ENCODE data around the gene HCK.

The HCK gene

DNA sequence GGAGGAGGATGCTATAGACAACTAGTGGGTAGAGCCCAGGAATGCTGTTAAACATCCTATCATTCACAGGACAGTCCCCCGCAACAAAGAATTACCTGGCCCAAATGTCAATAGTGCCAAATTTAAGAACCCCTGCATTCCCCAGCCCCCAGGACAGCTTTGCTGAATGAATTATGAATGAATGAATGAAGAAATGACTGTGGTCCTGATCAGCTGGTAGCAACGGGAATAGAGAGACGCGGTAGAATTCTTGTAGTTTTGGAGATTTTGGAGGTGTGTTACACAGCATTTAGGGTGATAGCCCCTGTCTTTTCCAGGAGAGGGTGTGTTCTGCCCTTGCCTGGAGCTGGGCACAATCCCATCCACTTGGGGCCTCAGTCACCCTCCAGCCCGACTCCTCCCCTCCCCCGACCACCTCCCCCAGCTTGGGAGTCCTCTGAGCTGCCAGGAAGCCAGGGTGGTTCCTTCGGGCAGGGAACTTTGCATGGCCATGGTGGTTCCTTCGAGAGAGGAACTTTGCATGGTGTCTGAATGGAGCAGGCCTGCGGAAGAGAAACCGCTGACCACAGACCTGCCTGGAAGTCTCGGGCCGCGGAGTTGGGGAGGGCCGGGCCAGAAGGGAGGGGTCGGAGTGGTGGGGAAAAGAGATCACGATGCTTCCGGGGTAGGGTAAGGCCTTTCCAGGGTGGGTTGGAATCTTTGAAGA, 1.0 kb upstream of the HCK start:
- no peaks in the 10 kb centered on the region for H3K9me3 ChIP-seq (ENCODE audit: insufficient read depth, low read length)
- H3K27ac ChIP-seq (ENCODE audit: low read depth, low read length): no peak overlapping the region
- H3K27me3 ChIP-seq (ENCODE audit: low read length): no peaks in the 10 kb centered on the region
- H3K36me3 ChIP-seq (ENCODE audit: low read length): peaks cover 9% of the 10 kb centered on the region; the same call in 1 of the 2 replicates
- no peaks in the 10 kb centered on the region for H3K9me2 ChIP-seq (replicated peaks; ENCODE audit: insufficient read depth, low read length)
- TF ChIP-seq, protein P1, sequence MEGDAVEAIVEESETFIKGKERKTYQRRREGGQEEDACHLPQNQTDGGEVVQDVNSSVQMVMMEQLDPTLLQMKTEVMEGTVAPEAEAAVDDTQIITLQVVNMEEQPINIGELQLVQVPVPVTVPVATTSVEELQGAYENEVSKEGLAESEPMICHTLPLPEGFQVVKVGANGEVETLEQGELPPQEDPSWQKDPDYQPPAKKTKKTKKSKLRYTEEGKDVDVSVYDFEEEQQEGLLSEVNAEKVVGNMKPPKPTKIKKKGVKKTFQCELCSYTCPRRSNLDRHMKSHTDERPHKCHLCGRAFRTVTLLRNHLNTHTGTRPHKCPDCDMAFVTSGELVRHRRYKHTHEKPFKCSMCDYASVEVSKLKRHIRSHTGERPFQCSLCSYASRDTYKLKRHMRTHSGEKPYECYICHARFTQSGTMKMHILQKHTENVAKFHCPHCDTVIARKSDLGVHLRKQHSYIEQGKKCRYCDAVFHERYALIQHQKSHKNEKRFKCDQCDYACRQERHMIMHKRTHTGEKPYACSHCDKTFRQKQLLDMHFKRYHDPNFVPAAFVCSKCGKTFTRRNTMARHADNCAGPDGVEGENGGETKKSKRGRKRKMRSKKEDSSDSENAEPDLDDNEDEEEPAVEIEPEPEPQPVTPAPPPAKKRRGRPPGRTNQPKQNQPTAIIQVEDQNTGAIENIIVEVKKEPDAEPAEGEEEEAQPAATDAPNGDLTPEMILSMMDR (IDR thresholded peaks at IDR 0.05; ENCODE audit: insufficient read depth, low read length, poor library complexity, severe bottlenecking): no peak
- no peak for TF ChIP-seq EZH2phosphoT487 (conservative IDR thresholded peaks at IDR 0.05; ENCODE audit: low read length)
- H3K4me3 ChIP-seq (ENCODE audit: insufficient read depth, low read length, poor library complexity, severe bottlenecking): no peak overlapping the region
- no peak overlapping the region for H3K9ac ChIP-seq (ENCODE audit: low read length)
- peaks cover 29% of the 10 kb centered on the region for H3K79me2 ChIP-seq (ENCODE audit: insufficient read depth, low read length)
- H3F3A ChIP-seq (ENCODE audit: insufficient read depth): peaks cover 25% of the 10 kb centered on the region
- H3K4me2 ChIP-seq (ENCODE audit: low read depth, low read length, poor library complexity, severe bottlenecking): peak overlapping the region; percentile 95
- no peaks in the 10 kb centered on the region for H4K20me1 ChIP-seq (ENCODE audit: low read depth, low read length)
- H2AFZ ChIP-seq (ENCODE audit: low read depth, low read length, severe bottlenecking): no peak overlapping the region

DNA sequence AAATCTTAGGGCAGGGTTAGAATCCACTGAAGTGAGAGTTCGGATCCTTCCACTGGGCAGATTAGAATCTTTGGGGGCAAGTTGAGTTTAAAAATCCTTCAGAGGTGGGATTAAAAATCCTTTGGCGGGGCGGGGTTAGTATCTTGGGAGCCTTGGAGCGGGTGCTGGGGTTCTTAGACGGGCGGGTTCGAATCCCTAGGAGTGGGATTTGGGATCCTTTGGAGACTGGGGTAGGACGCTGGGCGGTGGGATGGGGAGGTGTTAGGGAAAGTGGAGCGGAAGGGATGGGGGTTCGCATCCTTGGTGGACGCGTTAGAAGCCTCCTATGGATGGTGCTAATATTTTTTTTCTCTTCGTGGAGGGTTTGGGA, 337 bp upstream of the HCK start:
- H3K4me3 ChIP-seq (ENCODE audit: insufficient read depth, low read length, poor library complexity, severe bottlenecking): peak overlapping the region; percentile 81
- H3K27me3 ChIP-seq (ENCODE audit: low read length): no peaks in the 10 kb centered on the region
- H2AFZ ChIP-seq (ENCODE audit: low read depth, low read length, severe bottlenecking): no peak overlapping the region
- H3K79me2 ChIP-seq (ENCODE audit: insufficient read depth, low read length): peaks cover 32% of the 10 kb centered on the region
- peaks cover 31% of the 10 kb centered on the region for H3F3A ChIP-seq (ENCODE audit: insufficient read depth)
- H4K20me1 ChIP-seq (ENCODE audit: low read depth, low read length): no peaks in the 10 kb centered on the region
- H3K9me2 ChIP-seq (replicated peaks; ENCODE audit: insufficient read depth, low read length): no peaks in the 10 kb centered on the region
- peaks cover 9% of the 10 kb centered on the region; the same call in 1 of the 2 replicates for H3K36me3 ChIP-seq (ENCODE audit: low read length)
- H3K27ac ChIP-seq (ENCODE audit: low read depth, low read length): no peak overlapping the region
- TF ChIP-seq, protein P1 (IDR thresholded peaks at IDR 0.05; ENCODE audit: insufficient read depth, low read length, poor library complexity, severe bottlenecking): no peak
- no peak for TF ChIP-seq EZH2phosphoT487 (conservative IDR thresholded peaks at IDR 0.05; ENCODE audit: low read length)
- peak overlapping the region; percentile 95 for H3K4me2 ChIP-seq (ENCODE audit: low read depth, low read length, poor library complexity, severe bottlenecking)
- peak overlapping the region; percentile 83 for H3K9ac ChIP-seq (ENCODE audit: low read length)
- H3K9me3 ChIP-seq (ENCODE audit: insufficient read depth, low read length): no peaks in the 10 kb centered on the region

DNA sequence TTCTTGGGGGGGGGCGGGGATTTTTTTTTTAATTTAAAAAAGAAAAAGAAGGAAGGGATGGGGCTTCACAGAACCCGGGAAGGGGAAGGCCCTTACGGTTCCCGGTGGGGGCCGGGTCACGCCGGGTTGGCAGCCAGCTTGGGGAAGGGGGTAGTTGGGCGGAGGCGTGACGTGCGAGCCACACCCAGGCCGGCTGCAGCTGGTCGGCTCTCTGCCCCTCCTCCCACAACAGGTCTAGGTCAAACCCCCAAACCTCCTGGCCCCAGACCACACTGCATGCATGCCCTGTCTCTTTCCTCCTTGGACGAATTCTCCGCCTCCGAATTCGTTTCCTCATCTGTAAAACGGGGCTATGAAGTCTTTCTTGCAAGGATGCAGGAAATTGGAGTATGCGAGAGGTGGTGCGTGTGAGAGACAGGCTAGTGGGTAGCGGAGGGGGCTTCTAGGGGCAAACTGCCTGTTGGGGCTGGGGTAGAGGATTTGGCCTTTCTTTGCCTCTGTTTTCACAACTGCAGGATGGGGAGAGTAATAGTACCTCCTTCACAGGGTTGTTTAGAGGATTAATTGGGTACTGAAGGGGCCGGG, 828 bp downstream of the HCK start:
- TF ChIP-seq, protein P1 (IDR thresholded peaks at IDR 0.05; ENCODE audit: insufficient read depth, low read length, poor library complexity, severe bottlenecking): no peak
- peak overlapping the region; percentile 81 for H3K4me3 ChIP-seq (ENCODE audit: insufficient read depth, low read length, poor library complexity, severe bottlenecking)
- no peaks in the 10 kb centered on the region for H4K20me1 ChIP-seq (ENCODE audit: low read depth, low read length)
- peak overlapping the region; percentile 83 for H3K9ac ChIP-seq (ENCODE audit: low read length)
- H2AFZ ChIP-seq (ENCODE audit: low read depth, low read length, severe bottlenecking): no peak overlapping the region
- H3K36me3 ChIP-seq (ENCODE audit: low read length): peaks cover 9% of the 10 kb centered on the region; the same call in 1 of the 2 replicates
- no peaks in the 10 kb centered on the region for H3K9me2 ChIP-seq (replicated peaks; ENCODE audit: insufficient read depth, low read length)
- peak overlapping the region; percentile 80 for H3K27ac ChIP-seq (ENCODE audit: low read depth, low read length)
- H3K27me3 ChIP-seq (ENCODE audit: low read length): no peaks in the 10 kb centered on the region
- H3K9me3 ChIP-seq (ENCODE audit: insufficient read depth, low read length): no peaks in the 10 kb centered on the region
- peak overlapping the region; percentile 95 for H3K4me2 ChIP-seq (ENCODE audit: low read depth, low read length, poor library complexity, severe bottlenecking)
- H3K79me2 ChIP-seq (ENCODE audit: insufficient read depth, low read length): peaks cover 41% of the 10 kb centered on the region
- peaks cover 31% of the 10 kb centered on the region for H3F3A ChIP-seq (ENCODE audit: insufficient read depth)
